Activated CD8-positive, alpha-beta T cell treated with anti-CD3 and anti-CD28 coated beads, Interleukin-2, amount 10 ng/mL, durations not matched to agents 7 days and 5 days (primary cell): ENCODE data around the gene CDR2L. TPM values are rescaled to one million over a fixed set of nuclear protein-coding genes. Genes with fewer than 3 reads are reported as not detected.

Source experiments
- ATAC-seq: fragments of 150-1000 bp; cut with Tn5 transposase; one replicate; pipeline ENCODE4 v1.10.0; 2021; ENCODE audit warnings: moderate library complexity
- CTCF ChIA-PET: fragments of 350-600 bp; sonication (Branson Sonifier 250); formaldehyde crosslinking; loops from one replicate; lab custom pipeline; 2021; ENCODE audit warnings: antibody characterized with exemption; lab: Charles Lee
- POLR2A ChIA-PET: fragments of 350-600 bp; sonication (Branson Sonifier 250); formaldehyde crosslinking; loops from one replicate; lab custom pipeline; 2021; ENCODE audit warnings: antibody characterized with exemption; lab: Charles Lee
- DNase-seq: peaks from one replicate; pipeline ENCODE4 v3.0.0-alpha.2; 2020
- H3K27ac Mint-ChIP-seq: one replicate; pipeline ENCODE4 v1.8.0; 2021; ENCODE audit warnings: mild to moderate bottlenecking, mixed read lengths
- H3K27me3 Mint-ChIP-seq: one replicate; pipeline ENCODE4 v1.8.0; 2021; ENCODE audit warnings: low read depth, mixed read lengths
- H3K36me3 Mint-ChIP-seq: one replicate; pipeline ENCODE4 v1.8.0; 2021; ENCODE audit warnings: low read depth, mixed read lengths
- H3K4me1 Mint-ChIP-seq: one replicate; pipeline ENCODE4 v1.8.0; 2021; ENCODE audit warnings: low read depth, mixed read lengths
- H3K4me3 Mint-ChIP-seq: one replicate; pipeline ENCODE4 v1.8.0; 2021; ENCODE audit warnings: mild to moderate bottlenecking, mixed read lengths
- H3K9me3 Mint-ChIP-seq: one replicate; pipeline ENCODE4 v1.8.0; 2022; ENCODE audit warnings: mixed read lengths; ENCODE audit not compliant: insufficient read depth
- total RNA-seq, 2 experiments: library from RNA; stranded (reverse); gene quantifications; one replicate each; pipeline ENCODE4 v1.2.3, GENCODE V29; 2021

The CDR2L gene
- under 1 TPM; 0.13 to 0.18 TPM for total RNA-seq

DNA sequence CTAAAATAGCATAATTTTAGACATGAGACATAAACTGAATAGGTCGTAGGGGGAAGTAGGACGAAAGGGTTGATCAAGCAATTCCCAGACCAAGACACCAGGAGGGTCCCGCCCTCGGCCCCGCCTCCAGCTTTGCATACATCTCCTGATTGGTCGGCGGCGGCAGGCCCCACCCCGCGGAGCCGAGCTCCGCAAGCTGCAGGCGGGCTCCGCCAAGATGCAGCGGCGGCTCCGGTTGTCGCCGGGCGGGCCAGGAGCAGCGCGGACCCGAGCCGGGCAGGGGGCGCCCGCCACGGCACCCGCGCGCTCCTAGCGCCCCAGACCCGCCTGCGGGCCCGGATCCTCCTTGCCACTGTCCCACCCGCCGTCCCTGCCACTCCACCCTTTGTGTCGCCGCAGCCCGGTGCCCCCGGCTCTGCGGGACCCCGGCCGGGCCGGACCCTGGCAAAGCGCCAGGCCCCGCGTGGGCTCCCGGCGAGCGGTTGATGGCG, at the start of gene CDR2L:
CDR2L (plus strand) TSS at position 215 of the 491 bp plus-strand sequence. CDS start 412 bp downstream, outside the sequence.
- POLR2A ChIA-PET = interaction anchor here (0.6 to 2.9 kb wide), 3 partner anchors 9 to 34 kb away, joined by 3 to 14 read pairs (median 3); partner anchors contain the start of gene MRPL58
- Mint-ChIP-seq H3K9me3 (no peaks in the 10 kb centered on the region), H3K4me3 (peak within 1 kb of the TSS; percentile 74), H3K27me3 (peaks cover 48% of the 10 kb centered on the region), H3K27ac (no peak within 1 kb of the TSS), H3K36me3 (no peaks in the 10 kb centered on the region), H3K4me1 (peaks cover 15% of the 10 kb centered on the region)
- DNase-seq (peak; percentile 92), ATAC-seq (peak; percentile 98)
- CTCF ChIA-PET = interaction anchor here (0.8 to 2.7 kb wide), 15 partner anchors 8 to 214 kb away, joined by 3 to 25 read pairs (median 4); partner anchors contain the start of genes HID1, MRPL58, OTOP2 and USH1G

- H3K4me1 Mint-ChIP-seq = no peaks in the 10 kb centered on the region
- no peak overlapping the region for H3K27ac Mint-ChIP-seq
- ATAC-seq (no peak), DNase-seq (no peak)
- H3K4me3 Mint-ChIP-seq = no peak overlapping the region
- ChIA-PET CTCF (interaction anchor here (1.0 to 1.5 kb wide), 3 partner anchors 19 to 23 kb away, joined by 3 to 4 read pairs (median 3); no protein-coding TSS in a partner anchor), POLR2A (no interaction called here)
- H3K27me3 Mint-ChIP-seq = peaks cover 51% of the 10 kb centered on the region
- H3K36me3 Mint-ChIP-seq = no peaks in the 10 kb centered on the region
- H3K9me3 Mint-ChIP-seq = no peaks in the 10 kb centered on the region
Measured at GRCh38 chr17:74938194-74938950, 49.1 kb upstream of the CDR2L start.

- DNase-seq (no peak), ATAC-seq (no peak)
- Mint-ChIP-seq H3K4me3 (no peak overlapping the region), H3K27me3 (peaks cover 47% of the 10 kb centered on the region), H3K9me3 (no peaks in the 10 kb centered on the region), H3K27ac (no peak overlapping the region), H3K4me1 (no peaks in the 10 kb centered on the region), H3K36me3 (no peaks in the 10 kb centered on the region)
- CTCF ChIA-PET = interaction anchor here (1.0 to 1.5 kb wide), 2 partner anchors 18 to 22 kb away, joined by 3 read pairs; no protein-coding TSS in a partner anchor
- POLR2A ChIA-PET = no interaction called here
Measured at GRCh38 chr17:74939534-74939933, 47.9 kb upstream of the CDR2L start.

- H3K4me3 Mint-ChIP-seq = no peak overlapping the region
- H3K27ac Mint-ChIP-seq = no peak overlapping the region
- H3K36me3 Mint-ChIP-seq = no peaks in the 10 kb centered on the region
- no peaks in the 10 kb centered on the region for H3K4me1 Mint-ChIP-seq
- ChIA-PET POLR2A (no interaction called here), CTCF (no interaction called here)
- H3K27me3 Mint-ChIP-seq = peaks cover 42% of the 10 kb centered on the region
- no peak for DNase-seq
- H3K9me3 Mint-ChIP-seq = no peaks in the 10 kb centered on the region
- no peak for ATAC-seq
Measured at GRCh38 chr17:74941128-74941725, 46.2 kb upstream of the CDR2L start.

GRCh38 chr17:74943808-74944522, 43.5 kb upstream of the CDR2L start:
- Mint-ChIP-seq H3K9me3 (no peaks in the 10 kb centered on the region), H3K4me1 (no peaks in the 10 kb centered on the region), H3K27me3 (peaks cover 18% of the 10 kb centered on the region), H3K4me3 (no peak overlapping the region), H3K36me3 (no peaks in the 10 kb centered on the region), H3K27ac (no peak overlapping the region)
- POLR2A ChIA-PET = interaction anchor here (0.5 kb wide), 1 partner anchor 143 kb away, joined by 4 read pairs; no protein-coding TSS in a partner anchor
- DNase-seq (no peak), ATAC-seq (no peak)
- CTCF ChIA-PET = interaction anchor here (1.1 to 2.2 kb wide), 2 partner anchors 17 to 79 kb away, joined by 3 to 8 read pairs; no protein-coding TSS in a partner anchor

DNA sequence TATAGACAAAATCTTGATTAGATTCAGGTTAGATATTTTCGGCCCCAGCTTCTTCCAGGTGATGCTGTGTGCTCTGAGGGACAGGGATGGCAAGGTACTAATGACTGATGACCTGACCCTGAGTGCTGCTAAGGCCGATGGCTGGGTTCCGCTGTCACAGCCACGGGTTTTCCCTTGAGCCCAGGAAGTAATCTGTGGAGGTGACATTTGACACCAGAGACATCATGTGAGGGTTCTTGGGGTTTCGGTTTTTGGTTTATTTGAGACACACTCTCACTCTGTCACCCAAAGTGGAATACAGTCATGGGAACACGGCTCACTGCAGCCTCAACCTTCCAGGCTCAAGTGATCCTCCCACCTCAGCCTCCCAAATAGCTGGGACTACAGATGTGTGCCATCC, 41.9 kb upstream of the CDR2L start:
- H3K4me1 Mint-ChIP-seq = no peaks in the 10 kb centered on the region
- no peaks in the 10 kb centered on the region for H3K9me3 Mint-ChIP-seq
- CTCF ChIA-PET = interaction anchor here (0.8 to 2.6 kb wide), 4 partner anchors 11 to 288 kb away, joined by 3 to 9 read pairs (median 6); no protein-coding TSS in a partner anchor
- no peak overlapping the region for H3K27ac Mint-ChIP-seq
- ATAC-seq (no peak), DNase-seq (no peak)
- POLR2A ChIA-PET = no interaction called here
- no peaks in the 10 kb centered on the region for H3K36me3 Mint-ChIP-seq
- H3K4me3 Mint-ChIP-seq = no peak overlapping the region
- H3K27me3 Mint-ChIP-seq = peaks cover 12% of the 10 kb centered on the region

GRCh38 chr17:74946641-74947040, 40.8 kb upstream of the CDR2L start:
- DNase-seq = no peak
- no peak overlapping the region for H3K27ac Mint-ChIP-seq
- no peak overlapping the region for H3K4me3 Mint-ChIP-seq
- CTCF ChIA-PET = interaction anchor here (0.6 to 2.6 kb wide), 3 partner anchors 10 to 22 kb away, joined by 3 to 9 read pairs (median 8); no protein-coding TSS in a partner anchor
- POLR2A ChIA-PET = no interaction called here
- no peaks in the 10 kb centered on the region for H3K36me3 Mint-ChIP-seq
- no peaks in the 10 kb centered on the region for H3K9me3 Mint-ChIP-seq
- ATAC-seq = no peak
- H3K4me1 Mint-ChIP-seq = no peaks in the 10 kb centered on the region
- H3K27me3 Mint-ChIP-seq = peaks cover 10% of the 10 kb centered on the region

DNA sequence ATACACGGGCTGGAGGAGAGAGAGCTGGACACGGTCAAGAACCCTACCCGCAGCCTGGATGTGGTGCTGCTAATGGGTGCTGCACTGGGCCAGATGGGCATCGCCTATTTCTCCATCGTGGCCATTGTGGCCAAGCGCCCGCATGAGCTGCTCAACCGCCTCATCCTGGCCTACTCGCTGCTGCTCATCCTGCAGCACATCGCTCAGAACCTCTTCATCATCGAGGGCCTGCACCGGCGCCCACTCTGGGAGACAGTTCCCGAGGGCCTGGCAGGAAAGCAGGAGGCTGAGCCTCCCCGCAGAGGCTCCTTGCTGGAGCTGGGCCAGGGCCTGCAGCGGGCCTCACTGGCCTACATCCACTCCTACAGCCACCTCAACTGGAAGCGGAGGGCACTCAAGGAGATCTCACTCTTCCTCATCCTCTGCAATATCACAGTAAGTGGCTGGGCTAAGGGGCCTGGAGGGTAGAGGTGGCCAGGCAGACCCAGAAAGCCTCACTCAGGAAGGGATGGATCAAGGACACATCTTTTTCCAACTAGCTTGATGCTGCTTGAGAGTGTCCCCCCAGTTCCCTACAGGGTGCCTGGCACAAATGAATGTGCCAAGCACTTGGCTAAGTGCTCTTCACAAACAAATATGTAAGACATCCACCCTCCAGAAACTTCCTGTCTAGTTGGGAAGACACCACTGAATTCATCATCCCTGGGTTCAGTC, 40.2 kb upstream of the CDR2L start:
- no peak overlapping the region for H3K27ac Mint-ChIP-seq
- ChIA-PET POLR2A (no interaction called here), CTCF (interaction anchor here (0.6 to 2.6 kb wide), 4 partner anchors 9 to 22 kb away, joined by 3 to 9 read pairs (median 6); no protein-coding TSS in a partner anchor)
- no peak overlapping the region for H3K4me3 Mint-ChIP-seq
- ATAC-seq (no peak), DNase-seq (no peak)
- no peaks in the 10 kb centered on the region for H3K4me1 Mint-ChIP-seq
- no peaks in the 10 kb centered on the region for H3K9me3 Mint-ChIP-seq
- peaks cover 7% of the 10 kb centered on the region for H3K27me3 Mint-ChIP-seq
- H3K36me3 Mint-ChIP-seq = no peaks in the 10 kb centered on the region

- H3K4me1 Mint-ChIP-seq = no peaks in the 10 kb centered on the region
- peaks cover 3% of the 10 kb centered on the region for H3K27me3 Mint-ChIP-seq
- H3K36me3 Mint-ChIP-seq = no peaks in the 10 kb centered on the region
- CTCF ChIA-PET = interaction anchor here (4.9 kb wide), 1 partner anchor 12 kb away, joined by 31 read pairs; no protein-coding TSS in a partner anchor
- no peaks in the 10 kb centered on the region for H3K9me3 Mint-ChIP-seq
- H3K4me3 Mint-ChIP-seq = no peak overlapping the region
- POLR2A ChIA-PET = no interaction called here
- peak; percentile 8 for ATAC-seq
- H3K27ac Mint-ChIP-seq = no peak overlapping the region
- no peak for DNase-seq
Measured at GRCh38 chr17:74949455-74950115, 37.8 kb upstream of the CDR2L start.

DNA sequence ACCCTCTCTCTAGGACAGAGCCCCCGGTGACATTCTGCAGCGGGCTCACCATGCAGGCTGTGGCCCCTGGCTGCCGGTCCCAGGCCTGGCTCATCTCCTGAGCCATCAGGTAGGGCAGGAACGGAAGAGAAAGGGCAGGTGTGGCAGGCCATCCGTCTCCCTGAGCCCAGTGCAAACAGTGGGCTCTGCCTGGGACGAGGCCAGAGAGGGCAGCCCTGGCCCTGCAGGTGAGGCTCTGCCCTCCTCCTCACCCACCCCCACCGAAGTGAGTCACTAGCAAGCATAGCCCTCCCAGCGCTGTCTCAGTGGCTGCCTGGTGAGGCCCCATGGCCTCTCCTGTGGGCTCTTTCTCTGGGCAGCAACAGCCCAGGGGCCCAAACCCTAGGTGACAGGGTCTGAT, 37.2 kb upstream of the CDR2L start:
- ChIA-PET CTCF (interaction anchor here (4.9 kb wide), 1 partner anchor 11 kb away, joined by 31 read pairs; no protein-coding TSS in a partner anchor), POLR2A (no interaction called here)
- Mint-ChIP-seq H3K4me1 (no peaks in the 10 kb centered on the region), H3K27ac (no peak overlapping the region), H3K27me3 (peaks cover under 1% of the 10 kb centered on the region), H3K36me3 (no peaks in the 10 kb centered on the region), H3K9me3 (no peaks in the 10 kb centered on the region), H3K4me3 (no peak overlapping the region)
- DNase-seq (no peak), ATAC-seq (peak; percentile 20)
